Psoas muscle (tissue), 8 donors: ENCODE data around the gene PRKCH. TPM values are rescaled to one million over a fixed set of nuclear protein-coding genes. Genes with fewer than 3 reads are reported as not detected.

Experiments
- ATAC-seq, 4 donors: fragments of 200-7000 bp; cut with Tn5 transposase; one replicate each; pipeline ENCODE4 v1.9.1; 2020; ENCODE audit warnings: moderate library complexity in 3 of 4, mild to moderate bottlenecking in 2 of 4
- DNase-seq, 2 donors: peaks; one replicate each; pipeline ENCODE4 v3.0.0-alpha.2; 2020
- H3K27ac ChIP-seq: fragments of 200-600 bp; one replicate; pipeline ENCODE4 v1.8.0; 2022
- H3K27me3 ChIP-seq, 3 donors: fragments of 200-600 bp in 1 of 3; one replicate each; pipeline versions ENCODE4 v1.6.1 to v1.8.0; 2013 to 2022; ENCODE audit warnings: low read length in 2 of 3, mild to moderate bottlenecking in 2 of 3, moderate library complexity in 1 of 3; ENCODE audit not compliant: insufficient read depth in 3 of 3
- H3K36me3 ChIP-seq, 2 donors: fragments of 200-600 bp in 1 of 2; one replicate each; pipeline versions ENCODE4 v1.6.1 to v1.8.0; 2013 to 2022; ENCODE audit warnings: low read depth in 1 of 2, mild to moderate bottlenecking in 1 of 2, moderate library complexity in 1 of 2; ENCODE audit not compliant: insufficient read depth in 1 of 2
- H3K4me1 ChIP-seq: fragments of 200-600 bp; one replicate; pipeline ENCODE4 v1.8.0; 2022
- H3K4me3 ChIP-seq: fragments of 200-600 bp; one replicate; pipeline ENCODE4 v1.8.0; 2022; ENCODE audit warnings: mild to moderate bottlenecking
- H3K9me3 ChIP-seq: fragments of 200-600 bp; one replicate; pipeline ENCODE4 v1.8.0; 2022
- CTCF ChIP-seq: fragments of 200-600 bp; IDR thresholded peaks from one replicate; pipeline ENCODE4 v1.8.0; 2022; ENCODE audit warnings: antibody characterized with exemption
- WGBS, 3 donors: extraction: QIAGEN DNeasy Blood & Tissue Kit; methylation state at CpG; one replicate each; pipeline versions ENCODE4 v1.1.6 to v1.1.7; 2013; 5-methylcytosine and 5-hydroxymethylcytosine counted together
- intact Hi-C, 2 donors: fragments of 100-400 bp; cut with DNase I; formaldehyde crosslinking; loops; one replicate each; pipeline versions ENCODE4 v1.11.0 to v1.14.2; 2022
- polyA plus RNA-seq, 3 donors: library from polyadenylated mRNA; stranded (reverse); fragments of 200-250 nt; gene quantifications; one replicate each; pipeline ENCODE4 v1.2.3, GENCODE V29; 2013
- total RNA-seq, 4 donors: library from RNA; stranded (reverse); fragmentation: NEBNext Ultra II Directional in 2 of 4; extraction: Animal tissue kit (Norgen Biotek cat#: 25700) in 2 of 4; gene quantifications; one replicate each; pipeline versions ENCODE4 v1.2.1 to v1.2.4, GENCODE V29; 2021 to 2023
- donor health status: healthy with polysubstance abuse.
- donor health status: DM: no; HTN: no; CAD: no; lungs with moderate emphysema.
- donor health status: Bipolar disorder and iron deficiency.
- donor health status: healthy.
- donor health status: DM: yes; HTN: yes; CAD: no.
- donor health status: DM: no; HTN: no; CAD: no.
- donor health status: DM: no; HTN: no; CAD: no.
- donor health status: DM: yes; HTN: yes; CAD: no.

Gene PRKCH
- total and polyA plus RNA-seq, 7 donors: 5.9 to 17.9 (median 11.1) TPM

GRCh38 chr14:61438860-61439765 is 117.7 kb downstream of the PRKCH start:
- Histone ChIP-seq H3K27ac (peak overlapping the region; percentile 54), H3K4me3 (no peak overlapping the region), H3K36me3 (no peaks in the 10 kb centered on the region), H3K4me1 (peaks cover 25% of the 10 kb centered on the region), H3K27me3 (no peaks in the 10 kb centered on the region), H3K9me3 (no peaks in the 10 kb centered on the region)
- no peak for TF ChIP-seq CTCF
- 31 to 37% (median 34%) methylated on average over 12 of the region's 12 CpGs for WGBS, 3 donors
- intact Hi-C loops: no loop called here
- DNase-seq (peak in 1 of 2 donors; percentile 40), ATAC-seq (peak; percentile 59 to 90 (median 69))

- Histone ChIP-seq H3K9me3 (no peaks in the 10 kb centered on the region), H3K4me1 (peaks cover 25% of the 10 kb centered on the region), H3K36me3 (no peaks in the 10 kb centered on the region), H3K27ac (peak overlapping the region; percentile 54), H3K4me3 (no peak overlapping the region), H3K27me3 (no peaks in the 10 kb centered on the region)
- 71 to 79% (median 73%) methylated on average over 4 of the region's 4 CpGs for WGBS, 3 donors
- TF ChIP-seq CTCF: no peak
- DNase-seq: no peak
- no peak for ATAC-seq
- intact Hi-C loops: loop anchor here in 1 of 2 donors (10.0 kb wide), 1 partner anchor 115 kb away; the partner anchor contains the start of gene PRKCH
Observed at GRCh38 chr14:61439779-61440418, 118.5 kb downstream of the PRKCH start.

GRCh38 chr14:61443481-61443880 is 122.1 kb downstream of the PRKCH start:
- no peaks in the 10 kb centered on the region for H3K36me3 ChIP-seq
- ATAC-seq (no peak), DNase-seq (no peak)
- H3K4me3 ChIP-seq: no peak overlapping the region
- intact Hi-C loops: loop anchor here in 1 of 2 donors (10.0 kb wide), 1 partner anchor 119 kb away; the partner anchor contains the start of gene PRKCH
- WGBS, 3 donors: 94 to 100% (median 98%) methylated on average over 3 of the region's 3 CpGs
- H3K9me3 ChIP-seq: no peaks in the 10 kb centered on the region
- peaks cover 20% of the 10 kb centered on the region for H3K4me1 ChIP-seq
- no peak overlapping the region for H3K27ac ChIP-seq
- no peak for TF ChIP-seq CTCF
- no peaks in the 10 kb centered on the region for H3K27me3 ChIP-seq

- no peak for TF ChIP-seq CTCF
- H3K9me3 ChIP-seq: no peaks in the 10 kb centered on the region
Observed at GRCh38 chr14:61444215-61444768, 122.9 kb downstream of the PRKCH start.

More at GRCh38 chr14:61444215-61444768, 122.9 kb downstream of the PRKCH start:
- DNase-seq: no peak
- WGBS, 3 donors: 65 to 80% (median 74%) methylated on average over 5 of the region's 5 CpGs
- intact Hi-C loops: loop anchor here in 1 of 2 donors (10.0 kb wide), 1 partner anchor 119 kb away; the partner anchor contains the start of gene PRKCH
- H3K36me3 ChIP-seq: no peaks in the 10 kb centered on the region
- no peak for ATAC-seq
- no peaks in the 10 kb centered on the region for H3K27me3 ChIP-seq
- H3K4me1 ChIP-seq: peaks cover 12% of the 10 kb centered on the region
- H3K27ac ChIP-seq: no peak overlapping the region
- H3K4me3 ChIP-seq: no peak overlapping the region
